B cell (primary cell): ENCODE results near the gene DMKN. TPM values are rescaled to one million over a fixed set of nuclear protein-coding genes. Genes with fewer than 3 reads are reported as not detected.

Experiments used
- ATAC-seq: fragments of 200-7000 bp; cut with Tn5 transposase; one replicate; pipeline ENCODE4 v1.10.0; 2021; ENCODE audit warnings: low read depth, mild to moderate bottlenecking, moderate number of reproducible peaks, moderate library complexity
- CTCF ChIA-PET: fragments of 350-600 bp; sonication (Branson Sonifier 250); formaldehyde crosslinking; loops from one replicate; lab custom pipeline; 2021; ENCODE audit warnings: antibody characterized with exemption, inconsistent platforms; lab: Charles Lee
- POLR2A ChIA-PET: fragments of 350-600 bp; sonication (Branson Sonifier 250); formaldehyde crosslinking; loops from one replicate; lab custom pipeline; 2021; ENCODE audit warnings: antibody characterized with exemption; lab: Charles Lee
- DNase-seq: peaks from one replicate; pipeline ENCODE4 v3.0.0; 2013
- H2AFZ ChIP-seq: 2 replicates; pipeline ENCODE4 v1.6.1; 2012; ENCODE audit warnings: mild to moderate bottlenecking, low read depth, low read length; ENCODE audit not compliant: insufficient read depth, poor library complexity, severe bottlenecking
- H3K27ac ChIP-seq, 2 donors: 1 replicate in 1 of 2; 2 replicates in 1 of 2; pipeline ENCODE4 v1.5.1; 2012 to 2013; ENCODE audit warnings: low read length in 2 of 2, mild to moderate bottlenecking in 2 of 2, moderate library complexity in 1 of 2
- H3K27me3 ChIP-seq, 4 experiments: fragments of 200-600 bp in 1 of 4; sonication (generic) in 1 of 4; replicated peaks in 1 of 4; 1 replicate in 2 of 4; 2 replicates in 2 of 4; pipeline versions ENCODE4 v1.6.1 to v1.7.0; 2013 to 2016; ENCODE audit warnings: low read length in 3 of 4, mild to moderate bottlenecking in 2 of 4, mixed read lengths in 1 of 4, moderate library complexity in 1 of 4; ENCODE audit not compliant: insufficient read depth in 4 of 4, control insufficient read depth in 3 of 4; ENCODE audit errors: control extremely low read depth in 1 of 4
- H3K36me3 ChIP-seq, 2 experiments: replicated peaks in 1 of 2; 1 replicate in 1 of 2; 2 replicates in 1 of 2; pipeline versions ENCODE4 v1.6.1 to v1.7.1; 2013; ENCODE audit warnings: low read length in 1 of 2; ENCODE audit not compliant: insufficient read depth in 2 of 2, control insufficient read depth in 1 of 2; ENCODE audit errors: control extremely low read depth in 1 of 2, extremely low read depth in 1 of 2
- H3K4me1 ChIP-seq, 2 donors: fragments of 200-600 bp in 1 of 2; sonication (generic) in 1 of 2; 1 replicate in 1 of 2; 2 replicates in 1 of 2; pipeline versions ENCODE4 v1.5.1 to v1.6.1; 2013 to 2017; ENCODE audit warnings: low read length in 2 of 2; ENCODE audit not compliant: control insufficient read depth in 2 of 2, insufficient read depth in 2 of 2
- H3K4me2 ChIP-seq: replicated peaks from 2 replicates; pipeline ENCODE3; 2012; ENCODE audit warnings: mild to moderate bottlenecking, low read depth, low read length; ENCODE audit not compliant: poor library complexity, severe bottlenecking
- H3K4me3 ChIP-seq, 5 experiments: fragments of 200-600 bp in 1 of 5; sonication (generic) in 1 of 5; 1 replicate in 3 of 5; 2 replicates in 2 of 5; pipeline versions ENCODE4 v1.5.1 to v1.7.0; 2011 to 2016; ENCODE audit warnings: low read length in 4 of 5, mild to moderate bottlenecking in 4 of 5, low read depth in 2 of 5, control low read depth in 1 of 5, moderate library complexity in 1 of 5; ENCODE audit not compliant: insufficient read depth in 1 of 5; ENCODE audit errors: control extremely low read depth in 1 of 5, extremely low read depth in 1 of 5
- H3K79me2 ChIP-seq: fragments of 200-600 bp; sonication (generic); one replicate; pipeline ENCODE4 v1.6.0; 2016; ENCODE audit warnings: low read length; ENCODE audit not compliant: control insufficient read depth, insufficient read depth
- H3K9ac ChIP-seq: fragments of 200-600 bp; sonication (generic); 2 replicates; pipeline ENCODE4 v1.6.1; 2017; ENCODE audit warnings: mild to moderate bottlenecking, low read length, moderate library complexity
- H3K9me3 ChIP-seq, 3 donors: one replicate each; pipeline versions ENCODE4 v1.6.1 to v1.7.1; 2013; ENCODE audit warnings: low read length in 2 of 3; ENCODE audit not compliant: control insufficient read depth in 2 of 3, insufficient read depth in 1 of 3; ENCODE audit errors: control extremely low read depth in 1 of 3
- H4K20me1 ChIP-seq: 2 replicates; pipeline ENCODE4 v1.6.0; 2012; ENCODE audit warnings: mild to moderate bottlenecking, low read length; ENCODE audit not compliant: insufficient read depth, control insufficient read depth, poor library complexity, severe bottlenecking
- H3K27ac Mint-ChIP-seq: one replicate; pipeline ENCODE4 v1.8.0; 2021; ENCODE audit warnings: mixed read lengths
- H3K27me3 Mint-ChIP-seq: one replicate; pipeline ENCODE4 v1.8.0; 2021; ENCODE audit warnings: mixed read lengths
- H3K4me1 Mint-ChIP-seq: one replicate; pipeline ENCODE4 v1.8.0; 2021; ENCODE audit warnings: mixed read lengths
- H3K4me3 Mint-ChIP-seq: one replicate; pipeline ENCODE4 v1.8.0; 2021; ENCODE audit warnings: mixed read lengths
- H3K9me3 Mint-ChIP-seq: one replicate; pipeline ENCODE4 v1.8.0; 2022; ENCODE audit warnings: mixed read lengths; ENCODE audit not compliant: insufficient read depth
- CTCF ChIP-seq: fragments of 200-600 bp; IDR thresholded peaks from one replicate; pipeline ENCODE4 v1.8.0; 2022; ENCODE audit warnings: antibody characterized with exemption, mild to moderate bottlenecking
- EZH2 ChIP-seq: IDR thresholded peaks from 2 replicates; pipeline ENCODE4 v1.6.1; 2012; ENCODE audit warnings: borderline replicate concordance, low read depth, mild to moderate bottlenecking, moderate library complexity, low read length; ENCODE audit not compliant: insufficient read depth, poor library complexity, severe bottlenecking
- WGBS: methylation state at CpG from one replicate; pipeline ENCODE4 v1.1.5; 2013; ENCODE audit warnings: missing lambda C conversion rate; ENCODE audit not compliant: insufficient coverage; 5-methylcytosine and 5-hydroxymethylcytosine counted together
- intact Hi-C: fragments of 100-400 bp; cut with micrococcal nuclease; formaldehyde crosslinking; loops from one replicate; pipeline ENCODE4 v1.10.0; 2022
- polyA plus RNA-seq: library from polyadenylated mRNA; depleted of rRNA; stranded (reverse); fragments of >200 nt; gene quantifications from 2 replicates; pipeline ENCODE4 v1.2.3, GENCODE V29; 2012
- total RNA-seq, 2 donors: library from RNA; stranded (reverse); fragments of 120-200 nt in 1 of 2; gene quantifications; 1 replicate in 1 of 2; 2 replicates in 1 of 2; pipeline versions ENCODE4 v1.2.3 to v1.2.4, GENCODE V29; 2013 to 2022

The DMKN gene
- total and polyA plus RNA-seq, 2 donors (not counting 1 experiment from before 2014, with no cell fraction given), result 0.58 to 4.5 TPM

GRCh38 chr19:35500611-35501010 is 12.8 kb downstream of the DMKN start:
- Histone ChIP-seq H3K36me3 (no peaks in the 10 kb centered on the region), H4K20me1 (no peaks in the 10 kb centered on the region), H3K4me1 (peaks cover 0 to 2% of the 10 kb centered on the region in 2 donors), H3K9ac (no peak overlapping the region), H3K79me2 (no peaks in the 10 kb centered on the region), H3K4me2 (no peak overlapping the region), H3K27ac (no peak overlapping the region), H3K27me3 (peaks cover 0 to 14% (median 2%) of the 10 kb centered on the region in 4 experiments), H3K4me3 (no peak overlapping the region), H2AFZ (no peak overlapping the region), H3K9me3 (no peaks in the 10 kb centered on the region)
- DNase-seq (no peak), ATAC-seq (no peak)
- Mint-ChIP-seq H3K27ac (no peak overlapping the region), H3K27me3 (peaks cover 27% of the 10 kb centered on the region), H3K4me1 (peaks cover under 1% of the 10 kb centered on the region), H3K4me3 (no peak overlapping the region), H3K9me3 (no peaks in the 10 kb centered on the region)
- ChIA-PET CTCF (no interaction called here), POLR2A (no interaction called here)
- intact Hi-C loops, result no loop called here
- WGBS, result 96% methylated on average over 3 of the region's 10 CpGs
- TF ChIP-seq CTCF (no peak), EZH2 (no peak)

GRCh38 chr19:35498984-35499527 is 14.4 kb downstream of the DMKN start:
- no peak overlapping the region for H2AFZ ChIP-seq
- no peaks in the 10 kb centered on the region for H3K9me3 Mint-ChIP-seq
- H3K27ac ChIP-seq, result no peak overlapping the region
- ATAC-seq (no peak), DNase-seq (no peak)
- TF ChIP-seq EZH2 (no peak), CTCF (no peak)
- H3K4me2 ChIP-seq, result no peak overlapping the region
- peaks cover 20% of the 10 kb centered on the region for H3K27me3 Mint-ChIP-seq
- peaks cover 8% of the 10 kb centered on the region for H3K4me1 Mint-ChIP-seq
- POLR2A ChIA-PET, result no interaction called here
- H3K79me2 ChIP-seq, result no peaks in the 10 kb centered on the region
- H3K36me3 ChIP-seq, result no peaks in the 10 kb centered on the region
- intact Hi-C loops, result loop anchor here (10.0 kb wide), 1 partner anchor 354 kb away; the partner anchor contains the start of gene FXYD7
- peaks cover 0 to 17% (median 2%) of the 10 kb centered on the region in 4 experiments for H3K27me3 ChIP-seq
- H3K9ac ChIP-seq, result no peak overlapping the region
- H3K4me1 ChIP-seq, result peaks cover 6 to 11% of the 10 kb centered on the region in 2 donors
- 75% methylated on average over 4 of the region's 9 CpGs for WGBS
- H3K4me3 ChIP-seq, result no peak overlapping the region
- no peaks in the 10 kb centered on the region for H4K20me1 ChIP-seq
- no peak overlapping the region for H3K27ac Mint-ChIP-seq
- CTCF ChIA-PET, result no interaction called here
- no peaks in the 10 kb centered on the region for H3K9me3 ChIP-seq
- no peak overlapping the region for H3K4me3 Mint-ChIP-seq
